GM18505 (cell line): ENCODE data around the gene CNKSR3.
A peak's percentile ranks its signal among the peaks of the same experiment; 100 is the strongest.

Experiments used
- ATAC-seq: cut with Tn5 transposase; IDR thresholded peaks from one replicate; pipeline ENCODE4 v1.9.1; 2021; ENCODE audit not compliant: unreplicated experiment
- POLR2A ChIP-seq: IDR thresholded peaks from 4 replicates; pipeline ENCODE4 v1.6.1; 2011; ENCODE audit warnings: borderline replicate concordance; ENCODE audit not compliant: insufficient read depth, insufficient read length; ENCODE audit errors: extremely low read depth

The CNKSR3 gene

GRCh38 chr6:154388803-154389202 is 121.7 kb downstream of the CNKSR3 start:
- ATAC-seq: no peak
- TF ChIP-seq POLR2A: no peak

- no peak for ATAC-seq
- TF ChIP-seq POLR2A: no peak
Observed at GRCh38 chr6:154386848-154387717, 123.4 kb downstream of the CNKSR3 start.

GRCh38 chr6:154384191-154384590 is 126.3 kb downstream of the CNKSR3 start:
- no peak for ATAC-seq
- no peak for TF ChIP-seq POLR2A

GRCh38 chr6:154383273-154383672 is 127.2 kb downstream of the CNKSR3 start:
- ATAC-seq: no peak
- no peak for TF ChIP-seq POLR2A

- TF ChIP-seq POLR2A: no peak
- ATAC-seq: no peak
Observed at GRCh38 chr6:154382740-154383139, 127.7 kb downstream of the CNKSR3 start.

- no peak for ATAC-seq
- no peak for TF ChIP-seq POLR2A
Observed at GRCh38 chr6:154381548-154381947, 128.9 kb downstream of the CNKSR3 start.

- no peak for TF ChIP-seq POLR2A
- ATAC-seq: no peak
Observed at GRCh38 chr6:154380741-154381140, 129.7 kb downstream of the CNKSR3 start.

- no peak for TF ChIP-seq POLR2A
- ATAC-seq: no peak
Observed at GRCh38 chr6:154379585-154379984, 130.9 kb downstream of the CNKSR3 start.

- no peak for ATAC-seq
- TF ChIP-seq POLR2A: no peak
Observed at GRCh38 chr6:154378518-154378917, 132.0 kb downstream of the CNKSR3 start.

GRCh38 chr6:154377726-154378125 is 132.8 kb downstream of the CNKSR3 start:
- no peak for ATAC-seq
- no peak for TF ChIP-seq POLR2A

- no peak for TF ChIP-seq POLR2A
- no peak for ATAC-seq
Observed at GRCh38 chr6:154373971-154374370, 136.5 kb downstream of the CNKSR3 start.

GRCh38 chr6:154371281-154371680 is 139.2 kb downstream of the CNKSR3 start:
- no peak for ATAC-seq
- TF ChIP-seq POLR2A: no peak

GRCh38 chr6:154370545-154370944 is 139.9 kb downstream of the CNKSR3 start:
- TF ChIP-seq POLR2A: no peak
- peak; percentile 64 for ATAC-seq

- ATAC-seq: no peak
- no peak for TF ChIP-seq POLR2A
Observed at GRCh38 chr6:154367839-154368695, 142.4 kb downstream of the CNKSR3 start.

- no peak for ATAC-seq
Observed at GRCh38 chr6:154367336-154367735, 143.1 kb downstream of the CNKSR3 start.

More at GRCh38 chr6:154367336-154367735, 143.1 kb downstream of the CNKSR3 start:
- TF ChIP-seq POLR2A: no peak
